Astrocyte of the spinal cord (primary cell): ENCODE results near the gene MAP7D2.

Experiments
- DNase-seq: peaks from one replicate; pipeline ENCODE4 v3.0.0; 2011; ENCODE audit warnings: low read depth, low spot score
- H3K4me3 ChIP-seq: 2 replicates; pipeline ENCODE4 v1.5.1; 2011; ENCODE audit warnings: low read depth, mild to moderate bottlenecking, low read length, moderate library complexity
- CTCF ChIP-seq: IDR thresholded peaks from 2 replicates; pipeline ENCODE4 v1.5.1; 2012; ENCODE audit warnings: low read depth, mild to moderate bottlenecking, low read length, inconsistent platforms
- in situ Hi-C: cut with HindIII; loops from 2 replicates; pipeline ENCODE4 v1.10.0; 2017; ENCODE audit warnings: low sequenced_read_pairs

MAP7D2 gene

GRCh38 chrX:19956923-19957322, 159.8 kb downstream of the MAP7D2 start:
- in situ Hi-C loops: no loop called here
- no peak overlapping the region for H3K4me3 ChIP-seq
- no peak for TF ChIP-seq CTCF
- peak; percentile 49 for DNase-seq
